Mucosa of gallbladder (tissue), 1 donor: ENCODE results near the gene ILK. TPM values are rescaled to one million over a fixed set of nuclear protein-coding genes. Genes with fewer than 3 reads are reported as not detected.

ENCODE experiments used
- DNase-seq: peaks from one replicate; pipeline ENCODE4 v3.0.0-alpha.2; 2020; ENCODE audit warnings: low spot score
- total RNA-seq: library from RNA; stranded (reverse); gene quantifications from one replicate; pipeline ENCODE4 v1.2.1, GENCODE V29; 2021
- donor health status: DM: no; HTN: no; CAD: no.

ILK gene
- total RNA-seq, 1 donor from 2014 or later: 261 TPM

DNA sequence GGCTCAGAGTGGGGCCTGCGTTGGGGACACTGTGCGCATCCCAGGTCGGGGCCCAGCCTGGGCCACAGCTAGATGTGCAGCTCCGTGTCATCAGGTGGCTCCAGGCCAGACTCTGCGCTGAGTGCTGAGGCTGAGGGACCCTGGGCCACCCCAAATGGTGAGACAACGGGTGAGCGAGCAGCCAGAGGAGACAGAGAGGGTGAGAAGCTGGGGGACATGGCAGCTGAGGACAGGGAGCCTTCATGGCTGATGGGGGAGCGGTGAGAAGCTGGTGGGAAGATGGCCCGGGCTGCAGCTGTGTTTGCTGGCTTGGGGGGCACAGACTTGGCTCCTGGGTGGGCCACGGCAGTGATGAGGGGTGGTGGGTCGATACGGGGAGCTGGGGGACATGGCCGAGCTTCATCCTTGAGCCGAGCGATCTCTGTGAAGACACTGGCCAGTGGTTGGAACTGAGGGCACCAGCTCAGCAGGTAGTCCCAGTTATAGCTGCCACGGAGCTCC, 18.2 kb downstream of the ILK start:
- DNase-seq: no peak

DNA sequence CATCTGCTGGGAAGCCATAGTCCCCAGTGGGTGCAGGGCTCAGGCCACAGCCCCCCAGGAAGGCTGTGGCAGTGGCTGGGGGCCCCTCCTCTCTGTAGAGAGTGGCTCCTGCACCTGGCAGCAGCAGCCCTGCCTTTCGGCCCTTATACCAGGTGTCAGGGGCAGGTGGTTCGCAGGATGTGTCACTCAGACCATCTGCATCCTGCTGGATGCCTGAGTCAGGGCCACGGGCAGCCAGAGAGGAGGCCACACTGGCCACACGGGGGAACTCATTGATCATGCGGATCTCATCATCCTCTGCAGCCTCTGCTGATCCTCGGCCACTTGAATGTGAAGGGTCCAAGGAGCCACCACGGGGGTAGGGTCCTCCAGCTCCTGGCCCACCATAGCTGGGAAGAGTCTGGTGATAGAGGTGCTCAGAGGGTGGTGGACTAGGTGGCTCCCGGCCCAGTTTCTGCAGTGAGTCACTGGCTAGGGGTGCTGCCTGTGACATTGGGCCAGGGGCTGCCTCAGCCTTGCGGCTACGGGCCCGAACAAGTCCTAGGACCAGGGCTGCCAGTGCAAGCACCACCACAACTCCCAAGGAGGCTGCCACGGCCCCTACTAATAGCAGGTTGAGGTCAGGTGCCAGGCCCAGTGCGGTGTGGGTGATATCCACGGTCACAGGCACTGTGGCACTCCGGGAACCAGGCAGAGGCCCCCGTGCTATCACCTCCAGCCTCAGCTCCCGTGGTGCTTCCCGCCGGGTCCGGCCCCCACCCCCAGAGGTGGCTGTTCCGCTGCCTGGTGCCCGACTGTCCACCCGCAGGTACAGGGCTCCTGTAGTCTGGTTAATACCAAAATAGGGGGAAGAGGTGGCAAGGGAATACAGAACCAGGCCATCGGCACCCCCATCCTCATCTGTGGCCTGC, 18.9 kb downstream of the ILK start:
- no peak for DNase-seq

DNA sequence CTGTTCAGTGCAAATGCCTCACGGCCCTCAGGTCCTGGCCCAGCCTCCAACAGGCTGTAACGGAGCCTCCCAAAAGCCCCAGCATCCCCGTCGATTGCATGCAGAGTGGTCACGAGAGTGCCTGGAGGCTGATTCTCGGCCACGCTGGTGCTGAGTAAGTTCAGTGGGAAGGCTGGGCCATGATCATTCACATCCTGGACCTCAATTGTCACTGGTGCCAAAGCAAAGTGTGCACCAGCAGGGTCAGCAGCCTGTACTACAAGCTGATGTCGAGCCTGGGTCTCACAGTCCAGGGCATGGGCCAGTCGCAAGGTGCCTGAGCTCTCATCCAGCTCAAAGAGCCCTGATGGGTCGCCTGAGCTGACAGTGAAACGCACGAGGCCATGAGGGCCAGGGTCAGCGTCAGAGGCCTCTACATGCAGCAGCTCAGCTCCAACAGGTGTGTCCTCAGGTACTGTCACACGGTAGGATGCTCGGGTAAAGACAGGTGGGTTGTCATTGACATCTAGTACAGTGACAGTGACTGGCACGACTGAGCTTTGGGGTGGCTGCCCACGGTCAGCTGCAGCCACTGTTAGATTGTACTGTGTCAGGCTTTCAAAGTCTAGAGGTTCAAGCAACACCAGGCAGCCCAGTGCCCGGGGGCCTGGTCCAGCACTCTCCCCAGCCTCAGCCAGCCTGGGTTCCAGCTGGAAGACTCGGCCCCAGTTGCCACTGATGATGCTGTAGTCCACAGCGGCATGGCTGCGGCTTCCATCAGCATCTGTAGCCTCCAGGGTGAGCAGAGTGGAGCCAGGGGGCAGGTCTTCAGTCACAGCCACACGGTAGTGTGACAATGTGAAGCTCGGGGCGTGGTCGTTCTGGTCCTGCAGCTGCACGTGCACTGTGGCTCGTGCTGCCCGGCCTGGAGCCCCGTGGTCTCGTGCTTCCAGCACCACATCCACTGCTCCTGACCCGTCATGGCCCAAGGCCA, 20.1 kb downstream of the ILK start:
- no peak for DNase-seq

DNA sequence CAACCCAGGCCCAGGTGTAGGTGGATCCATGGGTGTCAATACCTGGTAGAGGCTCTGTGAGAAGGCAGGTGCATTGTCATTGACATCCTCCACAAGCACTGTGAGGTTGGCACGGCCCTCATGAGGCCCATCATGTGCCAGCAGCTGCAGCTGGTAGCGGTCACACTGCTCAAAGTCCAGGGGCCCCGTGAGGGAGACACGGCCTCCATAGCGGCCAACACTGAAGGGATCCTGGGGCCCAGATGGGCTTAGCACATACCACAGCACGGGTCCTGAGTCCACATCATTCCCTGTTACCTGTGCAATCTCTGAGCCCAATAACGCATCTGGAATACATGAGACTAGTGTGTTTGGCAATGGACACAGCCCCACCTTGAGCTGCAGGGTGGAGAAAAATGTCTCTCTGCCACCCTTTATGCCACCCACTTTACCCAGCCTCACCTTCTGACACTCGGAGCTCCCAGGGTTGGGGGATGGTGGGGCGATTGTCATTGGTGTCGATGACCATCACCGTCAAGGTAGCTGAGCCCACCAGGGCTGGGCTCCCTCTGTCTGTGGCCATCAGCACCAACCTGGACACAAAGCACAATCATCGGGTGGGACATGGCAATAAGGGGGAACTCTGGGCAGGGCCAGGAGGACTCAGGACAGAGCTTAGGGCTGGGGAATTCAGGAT, 21.7 kb downstream of the ILK start:
- no peak for DNase-seq

DNA sequence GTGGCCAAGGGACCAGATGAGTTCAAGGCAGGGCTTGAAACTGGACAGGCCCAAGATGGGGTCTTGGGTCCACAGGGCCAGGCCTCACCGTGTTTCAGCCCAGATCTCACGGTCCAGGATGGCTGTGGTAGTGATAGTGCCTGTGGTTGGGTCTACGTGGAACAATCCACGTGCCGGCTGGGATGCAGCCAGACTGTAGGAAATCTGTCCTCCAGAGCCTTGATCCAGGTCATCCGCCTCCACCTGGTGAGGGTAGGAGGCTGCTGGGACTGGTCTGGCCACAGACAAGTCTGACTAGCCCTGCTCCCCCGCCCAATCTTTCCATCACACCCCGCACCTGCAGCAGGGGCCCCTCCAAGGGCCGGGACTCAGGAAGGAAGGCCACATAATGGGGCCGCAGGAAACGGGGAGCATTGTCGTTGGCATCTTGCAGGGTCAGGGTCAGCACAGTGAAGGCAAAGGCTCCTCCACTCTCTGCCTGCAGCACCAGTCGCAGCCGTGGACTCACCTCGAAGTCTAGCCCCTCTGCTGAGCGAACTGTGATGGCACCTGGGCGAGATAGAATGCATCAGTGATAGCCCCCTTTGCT, 22.4 kb downstream of the ILK start:
- DNase-seq: no peak

DNA sequence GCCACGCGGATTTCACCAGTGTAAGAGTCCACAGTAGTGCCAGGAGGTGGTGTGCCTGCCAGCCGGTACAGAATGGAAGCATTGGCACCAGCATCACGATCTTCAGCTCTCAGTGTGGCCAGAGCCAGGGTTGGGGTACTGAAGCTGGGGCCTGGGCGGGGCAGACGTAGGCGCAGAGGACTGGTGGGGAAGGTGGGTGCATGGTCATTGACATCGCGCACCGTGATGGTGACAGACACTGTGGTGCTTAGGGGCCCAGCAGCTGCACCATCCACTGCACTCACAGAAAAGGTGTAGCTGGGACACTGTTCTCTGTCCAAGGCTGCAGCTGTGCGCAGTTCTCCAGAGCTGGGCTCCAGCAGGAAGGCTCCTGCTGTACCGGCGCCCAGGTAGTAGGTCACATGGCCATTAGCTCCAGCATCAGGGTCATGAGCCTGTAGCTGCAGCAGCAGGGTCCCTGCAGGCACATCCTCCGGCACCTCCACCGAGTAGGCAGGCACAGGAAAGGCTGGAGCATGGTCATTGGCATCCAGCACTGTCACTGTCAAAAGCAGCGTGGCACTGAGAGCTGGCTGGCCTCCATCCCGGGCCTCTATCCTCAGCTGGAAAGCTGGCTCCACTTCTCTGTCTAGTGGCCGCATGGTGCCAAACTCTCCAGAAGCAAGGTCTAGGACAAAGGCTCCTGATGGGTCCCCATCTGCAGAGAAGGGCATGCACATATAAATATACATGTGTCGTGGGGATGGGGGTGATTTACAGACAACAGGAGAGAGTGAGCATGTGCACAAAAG, 23.6 kb downstream of the ILK start:
- no peak for DNase-seq

DNA sequence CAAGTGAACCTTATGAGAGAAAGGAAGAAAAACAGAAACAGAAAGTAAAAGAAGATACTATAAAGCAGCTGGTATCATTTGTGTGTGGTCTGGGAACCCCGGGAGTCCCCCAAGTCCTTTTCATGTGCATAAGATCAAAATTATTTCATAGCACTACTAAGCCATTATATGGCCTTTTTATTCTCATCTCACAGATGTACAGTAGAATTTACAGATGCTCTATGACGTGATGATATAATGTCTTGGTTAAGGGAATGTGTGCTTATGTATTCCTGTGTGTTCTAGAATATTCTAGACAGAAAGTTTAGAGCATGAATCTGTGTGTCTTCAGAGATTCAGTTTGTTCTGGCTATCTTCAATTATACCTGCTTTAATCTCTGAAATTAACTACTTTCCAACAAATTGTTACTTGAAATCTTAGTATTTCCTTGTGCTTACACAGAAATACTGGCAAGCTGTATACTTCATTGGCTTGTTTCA, 24.2 kb downstream of the ILK start:
- DNase-seq: no peak

DNA sequence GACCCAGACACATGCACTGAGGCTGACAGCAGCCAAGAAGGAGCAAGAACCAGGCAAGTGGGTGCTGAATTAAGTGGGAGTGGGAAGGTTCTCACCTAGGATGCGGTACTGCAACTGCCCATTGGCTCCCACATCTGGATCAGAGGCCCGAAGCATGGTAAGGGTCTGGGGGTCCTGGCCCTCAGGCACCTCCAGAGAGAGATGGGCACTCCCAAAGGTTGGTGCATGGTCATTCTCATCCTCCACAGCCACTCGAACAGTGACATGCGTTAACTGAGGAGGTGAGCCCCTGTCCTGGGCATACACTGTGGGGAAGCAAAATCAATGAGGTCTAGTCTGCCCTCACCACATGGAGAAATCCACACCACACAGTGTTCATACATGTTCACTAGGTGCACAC, 25.0 kb downstream of the ILK start:
- DNase-seq: no peak

DNA sequence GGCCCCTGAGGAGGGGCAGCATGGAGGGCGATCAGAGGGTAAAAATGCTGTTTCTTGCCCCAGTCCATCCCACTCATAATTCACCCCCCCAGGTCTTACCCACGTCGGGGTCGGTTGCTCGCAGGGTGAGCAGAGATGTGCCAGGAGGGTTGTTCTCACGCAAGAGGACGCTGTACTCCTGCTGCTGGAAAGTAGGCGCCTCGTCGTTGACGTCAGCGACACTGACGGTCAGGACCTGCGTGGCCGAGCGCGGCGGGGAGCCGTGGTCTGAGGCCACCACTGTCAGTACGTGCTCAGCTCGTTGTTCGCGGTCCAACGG, 26.0 kb downstream of the ILK start:
- no peak for DNase-seq

DNA sequence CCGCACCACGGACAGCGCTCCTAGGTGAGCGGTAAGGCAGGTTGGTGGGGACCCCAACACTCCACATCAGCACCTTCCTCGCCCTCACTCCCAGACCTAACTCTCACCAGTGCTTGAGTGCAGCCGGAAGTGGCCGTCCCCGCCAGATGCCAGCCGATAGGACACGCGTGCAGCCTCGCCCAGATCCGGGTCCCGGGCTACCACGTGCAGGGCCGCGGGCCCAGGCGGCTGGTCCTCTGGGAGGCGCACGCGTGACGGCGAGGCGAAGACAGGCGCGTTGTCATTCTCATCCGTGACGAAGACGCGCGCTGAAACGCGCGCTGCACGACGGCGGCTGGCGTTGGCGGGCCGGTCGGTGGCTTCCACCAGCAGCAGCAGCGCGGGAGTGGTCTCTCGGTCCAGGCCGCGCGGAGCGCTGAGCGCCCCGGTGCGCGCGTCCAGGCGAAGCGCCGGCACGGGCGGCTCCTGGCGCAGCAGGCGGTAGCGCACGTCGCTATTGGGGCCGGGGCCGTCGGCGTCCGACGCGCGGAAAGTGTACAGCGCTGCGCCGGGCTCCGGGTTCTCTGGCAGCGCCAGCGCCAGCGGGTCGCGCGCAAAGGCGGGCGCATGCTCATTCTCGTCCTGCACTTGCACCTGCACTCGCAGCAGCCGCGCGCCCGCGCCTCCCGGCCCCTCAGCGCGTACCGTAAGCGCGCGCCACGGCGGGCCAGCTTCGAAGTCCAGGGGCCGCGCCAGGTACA, 26.5 kb downstream of the ILK start:
- no peak for DNase-seq

DNA sequence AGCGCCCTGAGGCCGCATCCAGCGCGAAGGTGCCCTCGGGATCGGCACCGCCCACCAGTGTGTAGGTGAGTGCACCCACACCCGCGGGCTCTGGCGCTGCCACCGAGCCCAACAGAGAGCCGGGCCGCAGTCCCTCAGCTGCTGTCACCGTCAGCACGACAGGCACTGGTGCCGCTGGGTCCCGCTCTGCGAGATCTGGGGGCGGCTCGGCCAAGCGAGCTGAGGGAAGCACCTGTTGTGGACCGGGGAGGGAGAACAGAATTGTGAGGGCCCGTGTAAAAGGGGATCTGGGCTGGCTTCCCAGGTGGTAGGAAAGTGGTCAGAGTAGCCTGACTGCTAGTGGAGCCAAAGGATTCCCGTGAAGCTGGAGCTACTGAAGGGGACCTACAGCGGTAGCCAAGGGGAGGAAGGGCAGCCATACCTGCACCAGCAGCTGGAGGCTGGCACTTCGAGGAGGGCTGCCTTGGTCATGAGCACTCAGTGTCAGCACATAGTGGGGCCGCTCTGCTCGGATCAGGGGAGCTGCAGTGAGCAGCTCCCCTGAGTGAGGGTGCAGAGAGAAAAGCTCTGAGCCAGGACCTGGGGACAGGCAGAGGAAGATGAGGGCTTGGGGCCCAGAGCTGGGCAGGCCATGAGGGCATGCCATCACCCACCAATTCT, 27.2 kb downstream of the ILK start:
- DNase-seq: no peak

DNA sequence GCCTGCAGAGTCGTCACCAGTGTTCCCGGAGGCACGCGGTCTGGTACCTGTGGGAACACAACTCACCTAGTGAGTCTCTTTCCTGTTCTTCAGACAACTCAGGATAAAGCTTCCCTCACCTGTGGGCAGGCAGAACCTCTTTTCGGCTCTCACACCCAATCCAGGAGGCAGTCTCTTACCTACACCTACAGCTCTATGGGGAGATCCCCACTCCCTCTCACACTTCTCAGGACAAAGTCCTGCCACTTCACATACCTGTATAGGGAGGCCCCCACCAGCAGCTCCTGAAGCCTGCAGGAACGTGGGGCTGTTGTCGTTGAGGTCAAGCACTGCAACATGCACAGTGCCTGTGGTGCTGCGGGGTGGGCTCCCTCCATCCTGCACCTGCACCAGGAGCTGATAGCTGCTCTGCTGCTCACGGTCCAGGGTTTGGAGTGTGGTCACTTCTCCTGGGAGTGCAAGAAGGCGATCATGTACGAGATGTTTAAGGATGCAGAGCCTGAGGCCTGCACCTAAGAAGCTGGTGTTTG, 27.9 kb downstream of the ILK start:
- DNase-seq: no peak

DNA sequence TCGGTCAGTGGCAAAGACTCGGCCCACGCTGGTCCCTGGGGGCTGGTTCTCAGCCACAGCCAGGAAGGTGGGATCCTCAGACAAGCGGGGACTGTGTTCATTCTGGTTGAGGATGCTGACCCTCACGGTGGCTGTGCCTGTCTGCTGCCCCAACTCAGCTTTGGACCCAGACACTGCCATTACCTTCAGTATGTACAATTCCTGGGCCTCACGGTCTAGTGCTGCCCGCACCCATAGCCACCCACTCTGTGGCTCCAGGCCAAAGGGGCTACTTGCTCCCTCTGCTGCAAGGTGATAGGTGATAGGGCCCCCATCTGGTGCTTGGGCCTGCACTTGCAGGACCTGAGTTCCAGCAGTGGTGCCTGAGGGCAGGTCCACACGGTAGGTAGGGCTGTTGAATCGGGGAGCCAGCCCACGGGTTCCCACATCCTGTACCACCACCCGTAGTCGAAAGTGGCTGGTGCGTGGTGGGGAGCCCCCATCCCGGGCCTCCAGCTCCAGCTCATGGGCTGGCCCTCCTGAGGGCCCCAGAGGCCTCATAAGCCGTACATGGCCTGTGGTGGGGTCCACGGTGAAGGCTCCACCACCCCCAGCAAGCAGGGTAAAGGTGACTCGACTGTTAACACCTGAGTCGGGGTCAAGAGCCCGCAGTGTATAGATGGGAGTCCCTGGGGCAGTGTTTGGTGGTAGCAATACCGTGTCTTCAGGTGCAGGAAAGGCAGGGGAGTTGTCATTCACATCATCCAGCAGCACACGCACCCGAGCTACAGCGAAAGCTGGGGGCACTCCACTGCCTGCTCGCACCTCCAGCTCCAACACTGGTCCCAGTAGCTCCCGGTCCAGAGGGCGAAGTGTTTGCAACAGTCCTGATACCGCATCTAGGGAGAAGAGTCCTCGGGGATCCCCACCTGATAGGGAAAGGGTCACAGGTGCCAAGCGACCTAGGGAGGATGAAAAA, 28.8 kb downstream of the ILK start:
- DNase-seq: no peak

DNA sequence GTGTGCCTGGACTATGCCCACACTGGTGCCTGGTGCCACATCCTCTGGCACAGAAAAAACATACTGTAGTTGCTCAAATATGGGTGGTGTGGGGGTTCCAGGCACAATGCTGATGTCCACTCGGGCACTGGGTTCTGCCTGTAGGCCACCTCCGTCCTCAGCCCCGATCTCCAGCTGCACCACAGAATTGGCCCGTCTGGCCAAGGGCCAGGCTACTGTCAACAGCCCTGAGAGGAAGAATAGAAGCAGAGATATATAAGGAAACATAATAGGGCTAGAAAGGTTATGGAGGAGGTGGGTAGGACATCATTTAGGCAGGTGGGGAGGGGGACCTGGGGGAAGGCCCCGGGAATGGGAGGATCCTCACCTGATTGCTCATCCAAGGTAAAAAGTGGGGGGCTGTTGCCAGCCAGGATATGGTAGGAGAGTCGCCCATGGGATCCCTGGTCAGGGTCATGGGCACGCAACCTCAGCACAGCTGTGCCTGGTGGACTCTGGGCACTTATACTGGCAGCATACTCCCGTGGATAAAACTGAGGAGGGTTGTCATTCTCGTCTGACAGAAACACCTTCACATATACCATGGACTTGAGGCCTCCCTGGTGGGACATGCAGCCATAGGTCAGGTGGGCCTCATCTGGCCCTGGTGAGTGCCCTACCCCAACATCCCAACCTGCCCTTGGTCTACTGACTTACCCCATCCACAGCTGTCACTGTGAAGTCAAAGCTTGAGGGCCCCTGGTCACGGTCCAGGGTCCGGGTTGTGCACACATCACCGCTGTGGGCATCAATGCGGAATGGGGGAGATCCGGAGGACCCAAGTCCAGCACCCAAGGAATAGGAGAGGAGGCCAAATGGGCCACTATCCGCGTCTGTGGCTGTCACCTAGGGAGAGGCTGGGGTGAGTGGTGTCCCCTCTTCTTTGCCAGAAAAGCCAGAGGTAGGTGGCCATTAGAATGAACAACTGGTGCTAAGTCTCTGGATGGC, 30.1 kb downstream of the ILK start:
- no peak for DNase-seq

DNA sequence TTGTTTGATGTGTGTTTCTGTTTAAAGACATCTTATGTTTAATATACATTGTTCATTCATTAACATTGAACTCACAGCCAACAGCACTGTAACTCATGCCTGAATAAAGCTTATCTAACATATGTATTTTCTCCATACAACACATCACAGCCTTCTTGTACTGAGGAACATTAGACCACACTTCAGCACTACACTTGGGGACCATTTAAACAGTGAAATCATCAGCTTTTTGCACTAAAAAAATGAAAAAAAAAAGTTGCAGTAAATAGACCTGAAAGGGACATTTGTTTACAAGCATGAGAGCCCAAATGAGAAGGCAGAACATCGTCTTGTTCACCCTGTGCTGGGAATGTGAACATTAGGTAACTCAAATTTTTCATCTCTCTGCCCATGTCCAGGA, 31.0 kb downstream of the ILK start:
- DNase-seq: no peak

DNA sequence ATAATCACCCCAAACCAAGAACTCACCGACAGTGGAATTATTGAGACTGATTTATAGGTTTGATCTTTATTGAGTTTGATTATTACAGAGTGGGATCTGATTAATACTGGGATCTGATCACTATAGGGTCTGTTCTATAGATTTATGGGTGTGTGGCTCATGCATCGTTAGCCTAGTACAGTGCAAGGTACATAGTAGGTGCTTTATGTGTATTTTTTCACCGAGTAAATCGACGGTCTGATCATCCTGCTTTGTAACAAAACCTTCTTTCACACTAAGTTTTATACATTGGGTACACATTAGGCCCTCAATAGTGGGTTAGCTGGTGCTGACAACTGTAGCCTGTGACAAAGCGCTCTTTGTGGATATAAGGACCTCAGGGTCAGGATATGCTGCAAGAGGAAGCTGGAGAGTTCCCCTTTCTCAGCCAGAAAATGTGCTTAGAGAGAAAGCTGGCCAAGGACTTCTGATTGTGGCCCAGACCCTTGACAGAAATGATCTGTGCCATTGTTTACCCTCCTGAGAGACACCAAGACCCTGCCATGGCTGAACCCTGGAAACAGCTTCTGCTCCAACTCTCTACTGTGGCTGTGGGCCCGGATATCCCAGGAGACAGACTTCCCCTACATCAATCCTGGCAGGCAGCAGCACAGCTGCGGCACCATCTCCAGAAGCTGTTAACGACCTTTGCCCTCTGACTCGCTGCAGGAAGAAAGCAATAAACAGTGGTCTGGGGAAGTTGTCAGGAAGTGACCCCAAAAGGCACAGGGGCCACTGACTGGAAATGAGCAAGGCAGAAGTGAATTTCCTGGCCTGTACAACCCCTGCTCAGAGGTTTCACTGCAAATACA, 31.7 kb downstream of the ILK start:
- peak; percentile 32 for DNase-seq
